Measurements from ENCODE around the gene COPS9.

Gene COPS9

GRCh38 chr2:240132651-240132980 is 3.5 kb downstream of the COPS9 start:
- no peak for DNase-seq

GRCh38 chr2:240131941-240132650 is 4.0 kb downstream of the COPS9 start:
- DNase-seq = no peak

DNA sequence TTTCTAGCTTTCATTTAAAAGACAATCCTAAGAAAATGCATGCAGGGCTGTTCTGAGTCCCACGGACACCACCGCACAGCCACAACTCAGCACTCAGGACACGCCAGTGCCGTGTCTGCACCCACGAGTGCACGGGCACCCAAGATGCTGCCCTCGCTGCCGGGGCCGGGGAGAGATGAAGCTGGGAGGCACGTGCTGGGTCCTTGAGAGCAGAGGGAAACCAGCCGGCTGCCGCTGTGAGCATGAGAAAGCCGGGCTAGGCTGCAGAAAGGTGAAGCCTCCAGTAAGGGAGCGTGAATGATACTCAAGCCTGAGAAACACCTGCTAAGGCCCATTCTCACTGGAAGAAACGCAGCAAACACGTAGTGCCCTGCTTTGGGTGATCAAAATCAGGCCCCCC is 4.8 kb downstream of the COPS9 start:
- DNase-seq = no peak

DNA sequence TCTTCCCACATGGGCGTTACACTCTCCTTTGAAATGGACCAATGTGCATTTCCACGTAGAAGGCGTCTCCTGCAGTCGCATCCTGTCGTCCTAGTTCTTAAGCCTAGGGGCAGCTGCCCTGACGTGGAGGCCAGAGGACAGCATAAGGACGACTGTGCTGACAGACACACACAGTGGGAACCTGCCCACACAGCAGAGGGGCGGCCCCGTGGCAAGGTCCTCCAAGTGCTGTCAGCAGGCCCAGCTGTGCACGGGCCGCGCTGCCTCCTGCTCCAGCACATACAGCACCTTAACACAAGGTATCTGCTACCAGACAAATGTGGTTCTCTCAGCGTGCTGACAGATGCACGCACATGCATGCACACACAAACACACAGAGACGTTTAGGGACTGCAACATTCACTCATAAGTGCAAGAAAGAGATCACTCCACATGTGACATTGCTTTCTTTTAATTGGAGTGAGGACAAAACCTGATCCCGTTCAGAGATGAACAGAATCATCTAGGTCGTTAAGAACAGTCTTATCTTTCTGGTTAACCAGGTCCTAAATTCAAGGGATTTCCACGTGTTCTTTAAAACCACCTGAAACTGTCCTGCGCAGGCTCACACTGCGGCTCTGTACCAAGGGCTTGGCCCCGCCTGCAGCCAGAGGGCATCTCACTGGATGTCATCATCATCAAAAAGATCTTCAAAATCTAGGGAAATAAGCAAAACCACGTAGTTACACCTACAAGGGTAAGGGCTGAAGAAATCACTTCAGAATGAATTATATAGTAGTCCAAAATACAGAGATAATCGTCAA is 5.5 kb downstream of the COPS9 start:
- DNase-seq = no peak

DNA sequence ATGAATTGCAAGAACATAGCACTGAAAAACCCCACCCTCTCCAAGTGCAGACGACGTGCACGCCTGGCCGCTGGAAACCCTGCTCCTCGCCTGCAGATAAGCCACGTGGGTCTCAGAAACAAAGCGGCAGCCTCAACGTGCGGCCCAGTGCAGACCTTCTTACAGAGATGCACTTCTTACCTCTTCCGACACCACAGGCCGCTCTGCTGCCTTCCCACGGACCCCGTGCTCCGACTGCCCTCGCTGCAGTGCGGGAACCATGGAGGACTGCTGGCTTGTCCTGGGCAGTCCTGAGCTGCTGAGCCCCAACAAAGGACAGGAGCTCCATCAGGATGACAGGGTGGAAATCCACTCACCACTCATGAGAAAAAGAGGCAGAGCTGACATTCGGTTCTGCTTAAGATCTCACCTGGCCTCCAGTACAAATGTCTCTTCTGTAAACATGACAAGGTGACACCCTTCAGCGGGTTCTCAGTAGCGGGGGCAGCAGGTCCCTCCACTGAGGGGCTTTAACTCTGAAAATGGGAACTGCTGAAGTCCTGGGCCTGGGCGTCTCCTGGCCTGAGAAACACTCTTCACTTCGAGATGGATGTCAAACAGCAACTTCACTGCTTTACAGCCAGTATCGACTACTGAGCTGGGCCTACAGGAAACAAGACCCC is 6.2 kb downstream of the COPS9 start:
- DNase-seq = no peak

GRCh38 chr2:240129311-240129710 is 6.8 kb downstream of the COPS9 start:
- DNase-seq = no peak

DNA sequence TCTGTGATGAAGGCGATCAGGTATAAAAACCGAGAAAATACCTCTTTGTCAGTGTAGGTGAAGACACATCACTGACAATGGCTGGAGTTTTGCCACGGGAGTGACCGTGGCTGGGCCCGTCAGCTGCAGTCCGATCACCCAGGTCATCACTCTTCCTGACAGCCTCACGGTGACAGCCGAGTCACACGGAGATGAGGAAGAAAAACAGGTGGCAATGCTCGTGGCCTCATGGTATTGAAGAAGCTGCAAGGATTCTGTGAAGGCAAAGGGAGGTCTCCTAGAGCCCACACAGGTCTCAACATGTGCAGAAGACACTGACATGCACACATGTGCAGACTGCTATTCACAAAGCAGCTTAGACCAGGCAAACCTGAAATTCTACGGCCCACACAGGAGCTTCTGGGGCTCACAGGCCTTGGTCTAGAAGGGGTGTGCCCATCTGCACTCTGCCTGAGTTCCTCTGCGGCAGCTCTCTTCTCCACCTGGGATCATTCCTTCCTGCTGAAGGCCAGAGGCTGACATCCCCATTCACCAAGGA is 7.4 kb downstream of the COPS9 start:
- DNase-seq = no peak

DNA sequence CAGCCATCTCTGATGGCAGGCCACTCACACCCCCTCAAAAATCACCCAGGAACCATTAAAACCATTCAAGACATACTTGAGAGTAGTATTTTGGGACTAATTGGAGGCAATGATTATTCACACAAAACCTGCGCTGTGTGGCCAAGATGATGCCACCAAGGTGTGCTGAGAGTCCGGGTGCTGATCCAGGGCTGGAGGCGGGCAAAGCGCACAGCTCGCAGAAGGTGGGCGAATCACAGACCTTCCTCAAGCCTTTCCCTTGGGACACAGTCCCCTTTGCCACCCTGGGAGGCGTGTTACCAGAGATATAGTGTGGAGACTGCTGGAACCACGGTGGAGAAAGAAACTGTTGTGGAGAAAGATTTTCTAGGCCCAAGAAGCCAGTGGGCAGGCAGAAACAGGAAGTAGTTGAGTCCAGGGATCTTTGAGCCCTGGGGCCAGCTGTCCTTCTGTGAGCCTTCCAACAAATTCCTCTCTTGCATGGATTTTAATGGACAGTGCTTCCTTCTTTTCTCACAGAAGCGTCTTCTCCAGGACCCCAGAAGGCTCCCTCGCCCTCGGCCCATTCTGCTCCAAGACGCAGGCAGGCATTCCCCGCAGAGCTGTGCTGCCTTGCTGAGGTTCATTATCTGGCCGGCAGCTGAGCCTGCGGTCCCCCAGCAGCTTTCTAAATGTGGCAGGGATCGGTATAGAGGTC is 8.0 kb downstream of the COPS9 start:
- DNase-seq = no peak

DNA sequence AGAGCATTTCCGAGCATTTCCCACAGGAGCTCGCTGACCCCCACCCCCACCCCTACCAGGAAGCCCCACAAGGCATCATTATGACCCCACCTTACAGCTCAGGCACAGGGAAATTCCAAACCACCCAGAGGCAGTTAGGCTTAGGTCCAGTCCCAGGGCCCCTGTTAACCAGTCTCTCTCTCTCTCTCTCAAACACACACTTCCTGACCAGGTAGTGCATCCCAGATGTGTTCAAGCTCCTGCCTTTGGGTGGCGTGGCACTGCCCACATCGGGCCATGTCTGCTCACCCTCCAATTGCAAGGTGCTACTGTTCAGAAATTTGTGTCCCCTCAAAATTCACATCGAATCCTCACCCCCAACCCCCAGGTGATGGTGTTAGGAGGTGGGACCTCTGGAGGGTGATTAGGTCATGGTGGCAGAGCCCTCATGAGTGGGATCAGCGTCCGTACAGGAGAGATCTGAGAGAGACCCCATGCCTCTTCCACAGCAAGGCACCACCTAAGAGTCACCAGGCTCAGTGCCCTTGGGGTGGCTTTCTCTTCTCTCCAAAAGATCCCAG is 8.8 kb downstream of the COPS9 start:
- no peak for DNase-seq

GRCh38 chr2:240126731-240127130 is 9.4 kb downstream of the COPS9 start:
- no peak for DNase-seq

DNA sequence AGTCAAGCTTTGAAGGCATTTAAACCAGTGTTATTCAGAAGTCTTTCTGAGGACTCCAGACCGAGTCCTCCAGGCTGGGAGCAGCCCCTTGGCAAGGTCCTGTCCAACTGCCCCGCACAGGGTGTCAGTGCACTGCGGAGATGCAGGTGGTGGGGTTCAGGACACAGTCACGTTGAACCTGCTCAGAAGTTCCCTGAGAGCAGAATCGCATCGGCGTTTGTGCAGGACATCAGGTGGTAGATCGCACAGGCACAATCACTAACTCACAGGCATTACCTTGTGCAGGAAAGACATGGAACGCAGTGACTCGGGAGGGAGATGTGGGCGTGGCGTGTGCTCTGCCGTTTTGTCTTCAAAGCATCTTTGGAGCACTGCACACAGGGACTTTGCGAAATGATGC is 10.4 kb downstream of the COPS9 start:
- DNase-seq = no peak

DNA sequence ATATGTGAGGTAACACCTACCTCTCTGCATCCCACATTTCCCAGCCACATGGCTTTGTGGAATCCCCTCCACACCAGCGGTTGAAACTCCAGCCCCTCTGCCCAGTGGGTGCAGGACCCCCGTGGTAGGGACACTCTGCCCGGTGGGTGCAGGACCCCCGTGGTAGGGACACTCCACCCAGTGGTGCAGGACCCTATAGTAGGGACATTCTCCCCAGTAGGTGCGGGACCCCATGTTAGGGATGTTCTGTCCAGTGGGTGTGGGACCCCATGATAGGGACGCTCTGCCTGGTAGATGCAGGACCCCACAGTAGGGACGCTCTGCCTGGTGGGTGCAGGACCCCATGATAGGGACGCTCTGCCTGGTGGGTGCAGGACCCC is 11.5 kb downstream of the COPS9 start:
- no peak for DNase-seq

DNA sequence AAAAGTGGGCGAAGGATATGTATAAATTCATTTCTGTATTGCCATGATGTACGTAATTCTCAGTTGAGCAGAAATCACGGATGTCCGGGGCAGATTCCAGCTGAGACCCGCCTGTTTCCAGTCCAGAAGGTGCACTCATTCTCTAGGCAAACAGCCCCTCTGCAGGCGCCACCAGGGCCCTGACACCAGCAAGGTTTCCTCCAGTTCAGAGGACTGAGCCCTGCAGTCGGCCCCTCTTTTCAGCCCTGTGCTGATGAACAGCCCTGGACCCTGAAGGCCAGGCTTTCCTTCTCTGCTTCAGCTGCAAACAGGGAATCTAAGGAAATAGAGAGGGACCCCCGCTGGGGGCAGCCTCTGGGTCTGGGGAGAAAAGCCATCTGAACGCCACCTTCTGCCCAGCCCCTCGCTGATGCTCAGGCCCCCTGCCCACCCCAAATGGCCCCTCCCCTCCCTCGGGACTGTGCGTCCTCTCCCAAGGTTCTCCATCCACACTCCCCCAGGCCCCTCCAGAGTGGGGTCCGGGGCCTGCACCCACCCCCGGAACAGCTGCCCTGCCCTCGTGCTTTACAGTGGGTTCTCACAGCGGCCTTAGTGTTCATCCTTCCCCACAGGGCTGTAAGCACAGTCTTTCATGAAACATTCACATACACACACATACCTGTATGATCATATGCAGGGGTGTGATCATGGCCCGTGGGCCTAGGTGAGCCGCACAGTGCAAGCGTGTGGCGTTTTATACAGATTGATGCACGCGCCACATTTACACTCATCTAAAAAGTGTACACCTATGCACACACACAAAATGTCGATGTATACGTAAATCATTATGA is 12.1 kb downstream of the COPS9 start:
- no peak for DNase-seq

DNA sequence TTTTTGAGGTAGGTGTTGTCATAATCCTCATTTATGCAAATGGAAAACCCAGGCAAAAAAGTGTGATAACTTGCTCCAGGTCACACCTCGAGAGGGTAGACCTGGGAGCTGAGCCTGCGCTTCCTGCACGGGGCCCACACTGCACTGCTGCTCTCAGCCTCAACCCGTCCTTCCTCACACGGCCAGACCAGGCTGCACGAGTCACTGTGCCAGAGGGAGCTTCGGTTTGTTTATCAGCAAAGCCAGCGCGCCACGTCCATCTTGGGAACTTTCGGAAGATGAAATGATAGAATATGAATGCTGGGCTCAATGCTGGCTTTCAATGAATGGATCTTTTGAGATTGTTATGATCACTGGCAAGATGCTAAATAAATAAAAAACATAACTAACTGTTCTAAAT is 14.4 kb downstream of the COPS9 start:
- no peak for DNase-seq

DNA sequence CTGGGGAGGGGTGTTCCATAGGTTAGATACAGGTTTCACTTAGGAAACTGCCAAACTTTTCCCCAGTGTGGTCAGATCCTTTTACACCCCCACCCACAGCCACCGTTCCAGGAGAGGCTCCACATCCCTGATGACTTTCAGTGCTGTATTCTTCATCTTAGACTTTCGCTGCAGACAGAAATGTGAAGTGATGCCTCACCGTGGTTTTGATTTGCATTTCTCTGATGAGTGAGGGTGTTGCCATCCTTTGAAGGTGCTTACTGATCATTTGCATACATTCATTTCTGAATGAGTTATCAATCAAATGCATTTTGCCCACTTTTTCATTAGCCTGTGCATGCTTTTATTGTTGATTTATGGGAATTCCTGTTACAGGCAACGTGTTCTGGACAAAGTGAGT is 14.9 kb downstream of the COPS9 start:
- DNase-seq = no peak

GRCh38 chr2:240114233-240114632 is 21.9 kb downstream of the COPS9 start:
- DNase-seq = no peak

DNA sequence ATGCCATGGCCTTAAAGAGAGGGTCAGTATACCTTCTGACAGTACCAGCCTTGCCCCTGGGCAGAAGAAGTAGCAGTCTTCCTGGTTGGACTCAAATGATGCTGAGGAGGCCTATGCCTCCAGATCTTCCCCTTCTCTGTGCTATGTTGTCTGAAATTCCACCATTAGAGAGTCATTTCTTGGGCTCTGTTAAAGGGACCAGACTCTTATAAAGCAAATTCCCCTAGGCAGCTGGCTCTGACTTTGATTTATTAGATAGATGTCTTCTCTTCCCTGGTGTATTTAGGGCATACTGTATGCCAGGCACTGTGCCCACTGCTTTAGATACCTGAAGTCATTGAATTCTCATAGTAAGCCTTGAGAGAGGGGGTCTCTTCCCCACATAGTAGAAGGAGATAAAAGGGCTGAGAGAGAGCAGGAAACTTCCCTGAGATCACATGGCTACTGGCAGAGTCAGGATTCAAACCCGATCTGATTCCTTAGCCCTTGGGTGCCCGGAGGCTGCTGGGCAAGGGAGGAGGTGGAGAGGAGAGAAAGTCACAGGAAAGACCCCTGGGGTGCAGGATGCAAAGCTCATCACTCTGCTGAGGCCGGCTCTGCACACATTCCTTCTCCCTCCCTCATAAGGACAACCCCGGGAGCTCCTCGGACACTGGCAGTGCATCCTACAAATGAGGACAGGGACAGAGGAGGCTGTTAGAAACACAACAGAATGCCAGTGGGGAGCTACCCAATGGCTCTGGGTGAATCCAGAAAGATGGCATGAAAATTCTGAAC is 23.0 kb downstream of the COPS9 start:
- DNase-seq = no peak

DNA sequence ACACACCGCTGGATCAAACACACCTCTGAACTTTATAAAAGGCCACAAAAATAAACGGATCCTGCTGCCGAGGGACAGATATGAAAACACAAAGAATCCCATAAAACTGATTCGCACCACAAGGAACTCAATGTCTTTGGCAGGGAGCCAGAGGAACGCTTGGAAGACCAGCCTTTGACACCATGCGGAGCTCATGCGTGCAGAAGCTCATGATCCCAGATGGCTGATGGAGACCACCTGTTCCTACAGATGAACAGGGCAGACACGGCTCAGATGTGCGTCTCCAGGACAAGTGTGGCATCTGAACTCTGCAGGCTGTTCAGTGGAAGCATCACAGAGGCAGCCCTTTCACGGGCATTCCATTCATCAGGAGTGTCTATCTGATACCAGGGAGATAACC is 24.9 kb downstream of the COPS9 start:
- no peak for DNase-seq

DNA sequence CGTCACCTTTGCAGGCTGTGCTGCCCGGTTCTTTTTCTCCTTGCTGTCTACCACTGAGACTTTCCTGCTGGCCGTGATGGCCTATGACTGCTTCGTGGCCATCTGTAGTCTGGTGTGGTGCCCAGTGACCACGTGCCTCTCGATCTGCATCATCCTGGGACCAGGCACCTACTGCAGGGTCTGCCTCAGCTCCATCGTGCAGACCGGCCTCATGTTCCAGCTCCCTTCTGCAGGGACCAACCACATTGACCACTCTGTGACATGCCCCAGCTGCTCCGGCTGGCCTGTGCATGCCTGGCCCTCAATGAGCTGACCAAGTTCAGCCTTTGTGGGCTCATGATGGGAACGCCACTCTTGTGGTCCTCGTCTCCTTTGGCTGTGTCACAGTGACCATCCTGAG is 26.7 kb downstream of the COPS9 start:
- no peak for DNase-seq

- no peak for DNase-seq
Measured at GRCh38 chr2:240107477-240107796, 28.7 kb downstream of the COPS9 start.

DNA sequence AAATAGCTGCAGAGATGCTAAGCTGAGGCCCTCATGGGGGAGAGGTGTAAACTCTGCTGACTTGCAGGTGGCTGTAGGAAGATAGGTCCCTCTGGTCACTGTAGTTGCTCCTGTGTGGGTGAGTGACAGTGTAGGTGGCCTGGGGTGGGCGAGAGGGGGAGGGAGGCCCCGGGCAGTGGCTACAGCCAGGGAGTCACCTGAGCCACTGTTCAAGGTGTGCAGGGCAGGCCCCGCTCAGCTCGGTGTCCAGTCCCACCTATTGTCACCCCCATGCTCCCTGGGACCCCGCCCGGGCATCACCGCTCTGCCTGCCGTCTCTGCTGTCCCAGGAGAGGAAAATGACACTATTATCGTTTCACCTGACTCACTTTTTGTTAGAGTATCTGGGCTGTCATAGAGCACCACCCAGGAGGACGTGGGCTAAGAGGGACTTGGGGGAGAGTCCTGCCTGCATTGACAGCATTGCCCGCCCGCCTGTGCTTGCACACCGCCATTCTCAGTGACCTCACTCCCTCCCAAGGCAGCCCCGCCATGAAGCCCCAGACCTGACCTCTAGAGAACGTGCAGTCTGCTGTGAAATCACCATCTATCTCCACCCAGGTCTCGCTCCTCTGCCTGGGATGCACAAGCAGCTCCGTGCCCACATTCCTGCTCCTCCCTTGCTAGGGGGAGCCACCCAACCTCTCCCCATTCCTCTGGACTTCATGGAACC is 29.2 kb downstream of the COPS9 start:
- no peak for DNase-seq

All from CD4-positive, alpha-beta T cell treated with Interleukin-4 for 4 hours (primary cell).